HG02678 (cell line): ENCODE measurements around the gene PARD6G.
"Not testable (repeated sequence)": the region's sequence is repeated elsewhere in the genome, so short reads cannot be mapped to it uniquely, and the experiment has no call there.

Experiments used
- ATAC-seq: cut with Tn5 transposase; IDR thresholded peaks from one replicate; pipeline ENCODE4 v1.9.1; 2021; ENCODE audit warnings: mild to moderate bottlenecking, moderate library complexity; ENCODE audit not compliant: unreplicated experiment

The PARD6G gene, protein sequence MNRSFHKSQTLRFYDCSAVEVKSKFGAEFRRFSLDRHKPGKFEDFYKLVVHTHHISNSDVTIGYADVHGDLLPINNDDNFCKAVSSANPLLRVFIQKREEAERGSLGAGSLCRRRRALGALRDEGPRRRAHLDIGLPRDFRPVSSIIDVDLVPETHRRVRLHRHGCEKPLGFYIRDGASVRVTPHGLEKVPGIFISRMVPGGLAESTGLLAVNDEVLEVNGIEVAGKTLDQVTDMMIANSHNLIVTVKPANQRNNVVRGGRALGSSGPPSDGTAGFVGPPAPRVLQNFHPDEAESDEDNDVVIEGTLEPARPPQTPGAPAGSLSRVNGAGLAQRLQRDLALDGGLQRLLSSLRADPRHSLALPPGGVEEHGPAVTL

DNA sequence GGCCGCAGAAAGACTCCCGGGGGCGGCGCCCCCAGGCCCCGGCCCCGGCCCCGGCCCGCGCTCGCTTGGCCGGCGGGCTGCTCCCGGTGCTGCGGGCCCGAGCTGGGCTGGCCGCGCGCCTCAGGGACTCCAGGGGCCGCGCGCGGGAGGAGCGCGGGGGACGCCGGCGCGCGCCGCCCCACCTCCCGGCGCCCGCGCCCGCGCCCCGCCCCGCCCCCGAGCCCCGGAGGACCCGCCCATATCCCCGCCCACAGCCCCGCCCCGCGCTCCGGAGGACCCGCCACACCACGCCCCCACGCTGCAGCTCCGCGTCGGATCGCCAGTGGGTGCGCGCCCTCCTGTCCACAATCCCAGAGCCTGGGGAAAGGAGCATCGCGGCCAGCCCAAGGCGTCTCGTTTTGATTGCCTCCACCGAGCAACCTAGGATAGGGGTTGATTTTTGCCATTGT lies at the start of gene PARD6G:
TSS of gene PARD6G (minus strand) at position 122 of the 449 bp plus-strand sequence. CDS start 166 bp downstream, outside the sequence.
- ATAC-seq, result peak; percentile 75

DNA sequence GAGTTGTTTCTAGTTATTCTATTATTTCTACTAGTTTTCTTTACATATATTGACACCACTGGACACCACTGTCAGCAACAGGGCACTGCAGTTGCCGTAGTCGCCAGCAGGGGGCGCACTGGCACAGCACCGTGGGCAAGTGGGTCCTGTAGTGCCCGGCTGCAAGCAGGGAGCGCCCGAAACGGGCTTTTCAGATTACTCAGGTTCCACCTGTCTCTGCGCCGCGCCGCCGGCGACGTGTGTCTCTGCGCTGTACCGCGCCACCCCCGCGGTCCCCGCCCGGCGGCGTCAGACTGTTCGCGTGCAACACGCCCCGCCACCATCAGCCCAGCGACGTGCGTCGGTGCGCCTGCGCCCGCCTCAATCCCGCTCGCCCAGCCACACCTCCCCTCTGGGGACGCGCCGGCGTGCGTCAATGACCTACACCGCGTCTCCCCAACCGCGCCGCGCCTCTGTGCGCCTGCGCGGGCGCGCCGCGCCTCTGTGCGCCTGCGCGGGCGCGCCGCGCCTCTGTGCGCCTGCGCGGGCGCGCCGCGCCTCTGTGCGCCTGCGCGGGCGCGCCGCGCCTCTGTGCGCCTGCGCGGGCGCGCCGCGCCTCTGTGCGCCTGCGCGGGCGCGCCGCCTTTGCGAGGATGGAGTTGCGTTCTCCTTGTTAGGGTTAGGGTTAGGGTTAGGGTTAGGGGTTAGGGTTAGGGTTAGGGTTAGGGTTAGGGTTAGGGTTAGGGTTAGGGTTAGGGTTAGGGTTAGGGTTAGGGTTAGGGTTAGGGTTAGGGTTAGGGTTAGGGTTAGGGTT lies 15.1 kb upstream of the PARD6G start:
- ATAC-seq, result not testable (repeated sequence)

DNA sequence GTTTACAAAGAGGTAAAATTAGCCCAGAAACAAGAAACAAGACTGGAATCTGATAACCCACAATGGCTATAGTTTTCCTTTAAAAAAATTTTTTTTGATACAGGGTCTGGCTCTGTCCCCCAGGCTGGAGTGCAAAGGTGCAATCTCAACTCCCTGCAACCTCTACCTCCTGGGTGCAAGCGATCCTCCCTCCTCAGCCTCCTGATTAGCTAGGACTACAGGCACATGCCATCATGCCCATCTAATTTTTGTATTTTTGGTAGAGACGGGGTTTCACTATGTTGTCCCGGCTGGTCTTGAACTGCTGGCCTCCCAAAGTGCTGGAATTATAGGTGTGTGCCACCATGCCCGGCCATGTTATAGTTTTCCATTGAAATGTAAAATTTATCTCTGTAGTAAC lies 12.3 kb upstream of the PARD6G start:
- ATAC-seq, result no peak

DNA sequence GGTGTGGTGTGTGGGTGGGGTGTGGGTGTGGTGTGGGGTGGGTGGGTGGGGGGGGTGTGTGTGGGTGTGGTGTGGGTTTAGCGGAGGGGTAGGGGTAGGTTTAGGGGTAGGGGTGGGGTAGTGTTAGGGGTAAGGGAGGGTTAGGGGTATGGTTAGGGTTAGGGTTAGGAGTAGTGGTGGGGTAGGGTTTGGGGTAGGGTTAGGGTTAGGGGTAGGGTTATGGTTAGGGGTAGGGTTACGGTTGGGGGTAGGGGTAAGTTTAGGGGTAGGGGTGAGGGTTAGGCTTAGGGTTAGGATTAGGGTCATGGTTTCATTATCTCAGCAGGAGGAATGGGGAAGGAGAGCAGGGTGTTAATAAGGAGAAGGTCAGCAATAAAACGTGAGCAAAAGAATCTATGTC lies 11.3 kb upstream of the PARD6G start:
- ATAC-seq, result no peak

DNA sequence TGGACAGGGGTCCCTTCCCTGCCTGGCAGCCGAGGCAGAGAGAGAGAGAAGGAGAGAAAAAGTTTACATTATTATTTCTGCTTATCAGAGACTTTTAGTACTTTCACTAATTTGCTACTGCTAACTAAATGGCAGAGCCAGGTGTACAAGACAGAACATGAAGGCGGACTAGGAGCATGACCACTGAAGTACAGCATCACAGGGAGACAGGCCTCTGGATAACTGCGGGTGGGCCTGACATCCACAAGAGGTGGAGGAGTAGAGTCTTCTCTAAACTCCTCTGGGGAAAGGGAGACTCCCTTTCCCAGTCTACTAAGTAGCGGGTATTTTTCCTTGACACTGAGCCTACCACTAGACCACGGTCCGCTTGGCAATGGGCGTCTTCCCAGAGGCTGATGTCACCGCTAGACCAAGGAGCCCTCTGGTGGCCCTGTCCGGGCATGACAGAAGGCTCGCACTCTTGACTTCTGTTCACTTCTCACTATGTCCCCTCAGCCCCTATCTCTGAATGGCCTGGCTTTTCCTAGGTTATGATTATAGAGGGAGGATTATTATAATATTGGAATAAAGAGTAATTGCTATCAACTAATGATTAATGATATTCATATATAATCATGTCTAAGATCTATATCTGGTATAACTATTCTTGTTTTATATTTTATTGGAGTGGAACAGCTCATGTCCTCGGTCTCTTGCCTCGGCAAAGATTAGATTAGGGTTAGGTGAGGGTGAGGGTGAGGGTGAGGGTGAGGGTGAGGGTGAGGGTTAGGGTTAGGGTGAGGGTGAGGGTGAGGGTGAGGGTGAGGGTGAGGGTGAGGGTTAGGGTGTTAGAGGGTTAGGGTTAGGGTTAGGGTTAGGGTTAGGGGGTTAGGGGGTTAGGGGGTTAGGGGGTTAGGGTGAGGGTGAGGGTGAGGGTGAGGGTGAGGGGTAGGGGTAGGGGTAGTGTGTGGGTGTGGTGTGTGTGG lies 10.5 kb upstream of the PARD6G start:
- not testable (repeated sequence) for ATAC-seq

DNA sequence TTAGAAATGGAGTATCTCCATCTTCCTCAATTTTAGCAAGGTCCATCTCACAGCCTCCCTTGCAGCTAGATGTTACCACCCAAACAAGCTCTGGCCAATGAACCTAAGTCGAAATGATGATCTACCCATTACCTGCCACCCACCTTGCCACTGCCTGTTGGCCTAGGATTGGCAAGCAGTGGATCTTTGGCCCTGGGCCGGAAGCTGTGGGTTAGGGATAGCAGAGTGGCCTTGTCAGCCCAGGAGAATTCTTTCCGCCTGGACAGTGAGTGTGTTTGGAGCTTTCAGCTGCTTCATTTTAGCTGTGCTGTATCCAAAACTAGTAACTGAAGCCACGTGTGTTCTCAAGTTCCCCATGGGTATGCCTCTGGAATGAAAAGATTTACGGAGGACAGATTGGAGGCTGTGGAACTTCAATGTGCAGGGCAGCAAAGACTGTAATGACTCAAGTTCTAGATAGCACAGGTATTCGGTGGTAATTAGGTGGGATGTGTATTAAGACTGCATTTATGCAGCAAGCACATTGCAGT lies 7.7 kb upstream of the PARD6G start:
- no peak for ATAC-seq

DNA sequence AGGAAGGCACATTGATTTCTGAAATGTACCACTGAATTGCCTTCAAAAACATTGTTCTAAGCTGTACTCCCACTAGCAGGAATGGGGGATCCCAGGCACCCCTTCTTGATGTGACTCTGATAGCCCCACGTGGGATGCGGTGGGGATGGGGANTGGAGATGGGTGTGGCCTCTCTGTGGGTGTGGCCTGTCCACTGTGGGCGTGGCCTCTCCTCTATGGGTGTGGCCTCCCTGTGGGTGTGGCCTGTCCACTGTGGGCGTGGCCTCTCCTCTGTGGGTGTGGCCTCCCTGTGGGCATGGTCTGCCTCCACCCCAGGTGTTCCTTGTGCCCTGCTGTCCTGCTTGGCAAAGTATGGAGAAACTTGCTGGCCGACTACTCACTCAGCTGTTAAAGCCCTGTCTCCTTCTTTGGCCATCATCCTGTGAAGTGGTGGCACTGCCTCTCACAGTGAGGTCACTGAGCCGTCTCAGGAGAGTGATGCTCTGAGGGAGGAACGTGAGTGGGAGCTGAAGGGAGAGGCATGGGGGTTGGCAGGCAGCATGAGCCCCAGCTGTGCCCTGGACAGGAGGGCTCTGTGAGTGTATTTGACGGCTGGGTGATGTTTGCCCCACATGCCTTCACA lies 6.7 kb upstream of the PARD6G start:
- no peak for ATAC-seq

DNA sequence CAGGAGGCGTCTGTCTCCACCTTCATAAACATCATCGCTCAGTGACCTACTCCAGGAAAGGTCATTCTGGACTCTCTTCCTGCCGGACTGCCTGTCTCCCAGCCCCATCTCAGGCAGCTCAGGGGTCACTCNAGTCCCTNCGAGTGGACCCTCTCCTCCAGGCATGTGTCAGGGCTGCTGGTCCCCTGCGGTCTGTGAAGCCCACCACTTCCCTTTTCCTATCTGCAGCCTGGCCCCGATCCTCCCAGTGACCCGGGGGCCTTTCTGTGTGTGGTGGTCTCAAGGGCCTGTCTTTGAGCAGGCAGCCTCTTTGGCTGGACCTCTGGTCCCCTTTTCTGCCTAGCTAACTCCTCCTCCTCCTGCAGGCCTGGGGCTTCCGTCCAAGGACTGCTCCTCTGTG lies 5.9 kb upstream of the PARD6G start:
- no peak for ATAC-seq

DNA sequence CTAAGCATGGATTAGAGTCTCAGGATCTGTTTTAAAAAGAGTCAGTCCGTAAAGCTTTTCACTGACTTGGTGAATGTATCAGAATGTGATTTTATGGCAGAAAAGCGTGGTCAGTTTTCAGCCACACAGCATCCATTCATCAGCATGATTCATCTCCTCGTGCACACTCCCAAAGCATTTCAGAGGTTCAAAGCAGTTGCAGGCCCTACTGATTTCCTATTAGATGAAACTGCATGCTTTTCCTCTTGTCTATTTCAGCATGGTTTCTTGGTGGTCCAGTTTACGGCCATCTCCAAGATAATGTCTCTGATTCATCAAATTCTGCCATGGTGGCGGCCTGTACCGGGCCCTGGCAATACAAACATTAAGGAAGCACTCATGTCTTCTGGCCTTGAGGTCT lies 4.8 kb upstream of the PARD6G start:
- no peak for ATAC-seq

DNA sequence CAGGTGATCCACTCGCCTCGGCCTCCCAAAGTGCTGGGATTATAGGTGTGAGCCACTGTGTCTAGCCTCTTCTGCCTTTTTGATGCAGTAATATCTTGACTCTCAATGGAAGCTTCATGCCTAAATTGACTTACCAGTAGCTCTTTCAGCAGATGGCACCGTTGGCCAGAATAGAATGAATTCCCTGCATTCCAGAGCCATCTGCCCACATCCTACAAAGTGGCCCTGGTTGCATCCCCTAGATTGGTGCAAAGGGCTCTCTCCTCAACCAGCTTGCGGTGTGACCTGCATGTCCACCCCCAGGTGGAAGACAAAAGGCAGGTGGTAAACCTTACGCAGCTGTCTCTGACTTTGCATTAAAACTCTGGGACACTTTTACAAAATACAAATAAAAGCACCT lies 4.4 kb upstream of the PARD6G start:
- ATAC-seq, result no peak

DNA sequence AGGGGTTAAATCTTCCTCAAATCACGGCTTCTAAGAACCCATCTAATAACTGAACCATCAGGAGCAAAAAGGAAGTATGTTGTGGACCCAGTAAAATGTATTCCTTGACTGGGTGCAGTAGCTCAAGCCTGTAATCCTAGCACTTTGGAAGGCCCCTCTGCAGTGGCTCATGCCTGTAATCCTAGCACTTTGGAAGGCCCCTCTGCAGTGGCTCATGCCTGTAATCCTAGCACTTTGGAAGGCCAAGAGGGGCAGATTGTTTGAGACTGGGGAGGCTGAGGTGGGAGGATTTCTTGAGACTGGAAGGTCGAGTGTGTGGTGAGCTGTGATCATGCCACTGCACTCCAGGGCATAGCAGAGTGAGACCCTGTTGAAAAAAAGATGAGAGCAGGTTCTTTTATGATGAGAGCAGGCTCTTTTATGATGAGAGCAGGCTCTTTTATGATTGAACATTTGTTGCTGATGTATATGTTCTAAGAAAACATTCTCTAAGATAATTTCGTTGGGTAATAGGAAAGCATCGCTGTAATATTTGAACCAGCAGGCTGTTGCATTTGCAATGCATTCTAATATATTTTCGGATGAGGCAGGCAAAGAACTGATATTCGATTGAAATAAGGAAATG lies 3.5 kb upstream of the PARD6G start:
- no peak for ATAC-seq

DNA sequence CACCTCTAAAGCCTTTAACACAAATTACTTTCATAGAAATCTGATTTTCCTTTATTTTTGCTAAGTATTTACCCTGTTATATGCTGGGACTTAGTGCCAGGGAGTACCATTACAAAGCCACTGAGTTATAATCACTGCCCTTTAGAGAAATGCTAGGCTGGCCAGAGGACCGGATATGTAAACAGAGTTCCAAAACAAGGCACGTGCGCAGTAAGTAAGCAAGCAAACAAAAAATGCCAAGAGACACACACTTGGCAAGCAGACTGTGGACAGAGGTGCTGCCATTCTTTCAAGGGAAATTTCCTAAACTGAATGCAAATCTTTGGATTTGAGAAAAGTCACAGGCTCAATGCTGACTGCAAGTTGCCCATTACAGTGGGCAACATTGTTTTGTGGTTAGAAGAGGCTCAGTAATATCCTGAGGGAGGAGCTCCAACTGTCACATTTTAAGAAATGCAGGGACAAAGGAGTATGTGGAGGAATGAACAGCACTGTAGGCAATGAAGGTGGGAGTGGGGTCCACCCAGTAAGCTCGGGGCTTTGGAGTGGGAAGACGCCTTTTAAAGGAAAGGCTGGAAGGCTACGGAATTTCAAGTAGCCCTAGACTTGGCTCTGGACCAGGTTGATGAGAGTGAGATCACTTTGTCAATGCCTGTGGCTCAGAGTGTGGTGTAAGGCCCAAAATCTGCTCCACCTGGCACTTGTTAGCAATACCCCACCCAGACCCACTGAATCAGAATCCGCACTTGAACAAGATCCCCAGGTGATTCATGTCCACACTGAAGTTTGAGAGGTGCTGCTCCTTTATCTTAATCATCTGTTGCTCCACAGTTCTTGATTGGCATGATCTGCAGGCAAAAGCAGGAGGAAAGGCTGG lies 2.1 kb upstream of the PARD6G start:
- no peak for ATAC-seq

DNA sequence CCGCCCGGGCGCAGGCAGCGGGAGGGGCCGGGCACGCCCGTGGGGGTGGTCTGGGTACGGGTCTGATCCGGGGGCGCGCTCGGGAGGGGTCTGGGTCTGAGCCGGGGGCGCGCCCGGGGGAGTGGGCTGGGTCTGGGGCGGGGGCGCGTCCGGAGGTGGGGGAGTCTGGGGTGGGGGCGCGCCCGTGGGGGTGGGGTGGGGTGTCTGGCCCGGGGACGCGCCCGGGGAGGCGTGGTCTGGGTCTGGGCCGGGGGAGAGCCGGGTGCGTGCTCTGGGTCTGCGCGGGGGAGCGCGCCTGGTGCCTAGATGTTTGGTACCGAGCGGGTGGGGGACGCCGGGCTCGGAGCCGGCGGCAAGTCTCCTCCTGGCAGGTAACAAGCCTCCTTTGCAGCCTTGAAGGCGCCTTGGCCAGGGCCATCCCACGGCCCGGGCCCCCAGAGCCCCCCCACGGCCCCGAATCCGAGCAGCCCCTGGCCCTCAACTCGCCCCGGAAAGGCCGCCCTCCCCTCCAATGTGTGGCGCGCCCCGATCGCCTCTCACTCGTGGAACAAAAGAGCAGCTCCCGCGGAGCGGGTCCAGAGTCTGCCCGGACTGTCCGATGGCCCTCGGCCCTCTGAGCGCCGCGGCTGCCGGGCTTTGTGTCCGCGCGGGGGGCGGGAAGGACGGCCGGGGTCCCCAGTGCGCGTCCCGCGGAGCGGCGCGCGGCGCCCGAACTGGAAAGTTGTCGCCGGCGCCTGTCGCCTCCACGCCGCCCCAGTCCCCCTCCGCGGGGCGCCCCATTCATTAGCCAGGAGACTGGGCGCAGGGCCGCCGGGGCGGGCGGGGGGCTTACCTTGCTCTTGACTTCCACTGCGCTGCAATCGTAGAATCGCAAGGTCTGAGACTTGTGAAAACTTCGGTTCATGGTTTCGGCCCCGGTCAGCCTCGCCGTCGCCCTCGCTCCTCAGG lies 595 bp downstream of the PARD6G start:
- peak; percentile 39 for ATAC-seq

DNA sequence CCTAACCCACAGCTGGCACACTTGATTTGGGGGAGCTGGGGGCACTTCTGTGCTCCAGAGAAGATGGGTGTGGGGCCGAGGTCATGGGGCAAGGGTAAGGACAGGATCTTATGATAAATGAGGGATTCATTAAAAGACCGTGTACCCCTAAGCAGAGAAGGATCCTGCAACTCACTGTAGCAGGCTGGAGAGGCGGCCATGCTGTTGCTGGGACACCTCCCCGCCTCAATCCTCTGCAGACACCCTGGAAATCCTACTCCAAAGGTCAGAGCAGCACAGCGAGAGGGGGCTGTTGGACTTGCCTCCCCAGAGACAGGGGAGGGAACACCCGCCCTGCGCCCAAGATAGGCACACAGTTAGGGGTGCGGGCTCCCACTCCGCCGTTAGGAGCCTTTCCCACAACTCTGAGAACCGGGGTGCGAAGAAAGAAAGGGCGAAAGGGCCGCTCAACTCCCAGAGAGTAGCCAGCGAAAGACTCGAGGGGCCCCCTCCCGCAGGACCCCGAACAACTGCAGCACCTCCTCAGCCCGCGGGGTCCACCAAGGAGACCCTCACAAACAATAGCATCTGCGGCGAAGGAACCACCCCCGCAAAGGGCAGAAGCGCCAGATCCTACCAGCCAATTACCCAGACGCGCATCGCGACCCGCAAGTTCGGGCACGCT lies 1.4 kb downstream of the PARD6G start:
- no peak for ATAC-seq

DNA sequence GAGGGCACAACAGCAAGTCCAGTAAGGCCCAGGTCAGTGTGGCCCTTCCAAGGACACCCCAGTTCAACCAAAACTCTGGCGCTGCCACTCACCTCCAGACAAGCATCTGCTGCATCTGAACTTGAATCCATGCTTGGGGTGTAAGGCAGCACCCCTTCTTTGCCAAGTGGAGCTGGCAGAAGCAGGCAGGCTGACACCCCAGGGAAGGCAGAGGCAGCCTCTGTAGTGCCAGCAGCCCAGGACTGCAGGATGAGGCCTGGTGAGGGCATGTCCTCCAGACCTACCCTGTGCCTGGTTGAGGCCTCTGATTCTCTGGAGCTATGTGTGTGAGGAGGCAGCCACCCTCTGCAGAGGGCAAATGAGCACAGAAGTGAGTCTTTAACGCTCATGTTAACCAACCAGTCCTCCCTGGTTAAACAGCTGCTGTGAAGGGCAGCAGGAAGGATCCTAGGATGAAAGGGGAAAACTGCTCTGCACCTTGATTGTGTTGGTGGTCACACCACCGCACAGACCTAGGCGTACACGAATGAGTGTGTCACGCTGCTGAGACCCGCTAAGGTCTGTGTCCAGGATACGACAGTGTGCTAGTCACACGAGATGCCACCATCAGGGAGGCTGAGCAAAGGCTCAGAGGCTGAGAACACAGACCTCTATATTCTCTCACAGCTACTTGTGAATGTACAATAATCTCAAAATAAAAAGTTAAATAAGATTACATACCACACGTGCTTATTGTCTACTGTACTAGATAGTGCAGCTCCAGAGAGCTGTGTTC lies 2.2 kb downstream of the PARD6G start:
- ATAC-seq, result no peak

DNA sequence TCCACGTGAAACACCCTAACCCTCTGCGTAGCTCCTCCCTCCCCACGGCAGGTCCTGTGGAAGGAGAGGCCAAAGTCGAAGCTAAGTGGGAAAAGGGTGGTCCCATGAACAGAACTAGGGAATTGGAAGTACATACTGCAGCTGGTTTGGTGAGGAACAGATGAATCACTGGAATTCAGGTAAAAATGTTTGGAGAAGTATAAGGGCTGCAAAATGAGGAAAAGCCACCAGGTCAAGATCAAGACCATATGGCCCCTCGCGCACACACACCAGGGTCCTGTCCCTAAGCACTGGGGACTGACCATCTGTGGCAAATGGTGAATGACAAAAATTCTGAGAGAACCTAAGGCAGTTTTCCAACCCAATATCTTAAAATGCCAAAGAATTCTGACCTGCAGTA lies 3.1 kb downstream of the PARD6G start:
- no peak for ATAC-seq
